HG03520 (cell line): ENCODE data around the gene FGF19.

Source experiments
- ATAC-seq: cut with Tn5 transposase; IDR thresholded peaks from one replicate; pipeline ENCODE4 v1.9.1; 2021; ENCODE audit warnings: mild to moderate bottlenecking, moderate library complexity; ENCODE audit not compliant: unreplicated experiment

Gene FGF19

DNA sequence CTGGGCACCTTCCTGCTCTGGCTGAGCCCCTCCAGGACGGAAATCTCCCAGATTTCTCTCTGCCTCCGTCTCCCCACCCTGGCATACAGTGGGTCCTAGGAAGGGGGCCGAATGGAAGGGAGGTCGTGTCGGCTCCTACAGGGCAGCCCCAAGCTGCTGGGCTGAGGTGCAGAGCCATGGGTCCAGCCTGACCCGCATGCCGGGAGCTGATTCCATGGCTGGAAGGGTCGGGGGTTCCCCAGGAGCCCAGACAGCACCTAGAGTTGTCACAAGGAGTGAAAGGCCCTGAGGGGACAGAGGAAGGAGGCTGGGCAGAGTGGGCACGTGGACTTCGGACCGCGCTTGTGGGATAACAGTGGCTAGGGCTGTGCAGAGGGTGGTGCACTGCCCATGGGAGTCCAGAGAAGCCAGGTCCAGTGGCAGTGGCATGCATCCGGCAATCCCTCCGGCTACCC, 46.3 kb downstream of the FGF19 start:
- ATAC-seq = no peak

DNA sequence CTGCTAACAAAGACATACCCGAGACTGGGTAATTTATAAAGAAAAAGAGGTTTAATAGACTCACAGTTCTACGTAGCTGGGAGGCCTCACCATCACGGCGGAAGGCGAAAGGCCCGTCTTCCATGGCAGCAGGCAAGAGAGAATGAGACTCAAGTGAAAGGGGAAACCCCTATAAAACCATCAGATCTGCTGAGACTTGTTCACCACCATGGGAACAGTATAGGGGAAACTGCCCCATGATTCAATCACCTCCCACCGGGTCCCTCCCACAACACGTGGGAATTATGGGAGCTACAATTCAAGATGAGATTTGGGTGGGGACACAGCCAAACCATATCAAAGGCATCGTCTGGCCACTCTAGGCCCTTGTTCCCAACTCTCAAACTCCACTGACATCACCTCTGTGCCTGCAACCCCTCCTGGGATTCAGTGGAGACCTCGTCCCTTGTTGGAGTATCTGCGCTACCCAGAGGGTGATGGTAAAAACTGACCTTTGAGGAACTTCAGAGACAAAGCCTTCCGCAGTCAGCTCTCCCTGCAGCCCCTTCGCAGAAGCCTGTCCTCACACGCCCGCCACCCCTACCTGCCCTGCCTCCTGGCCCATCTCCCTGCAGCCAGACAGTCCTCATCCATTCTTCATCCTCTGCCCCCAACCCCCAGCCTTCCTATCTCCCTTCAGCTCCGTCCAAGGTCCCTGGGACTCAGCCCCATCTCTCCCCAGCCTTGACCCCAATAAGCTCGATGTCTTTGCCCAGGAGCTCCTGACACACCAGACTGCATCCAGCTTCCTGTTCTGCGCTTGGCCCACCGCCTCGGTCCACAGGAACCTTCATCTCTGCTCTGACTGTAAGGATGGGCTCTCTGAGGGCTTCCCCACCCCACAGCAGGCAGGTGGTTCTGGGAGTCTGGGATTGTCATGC, 47.0 kb downstream of the FGF19 start:
- ATAC-seq = no peak

GRCh38 chr11:69655479-69656428, 48.1 kb downstream of the FGF19 start:
- no peak for ATAC-seq

- ATAC-seq = no peak
Observed at GRCh38 chr11:69654660-69655478, 49.0 kb downstream of the FGF19 start.

DNA sequence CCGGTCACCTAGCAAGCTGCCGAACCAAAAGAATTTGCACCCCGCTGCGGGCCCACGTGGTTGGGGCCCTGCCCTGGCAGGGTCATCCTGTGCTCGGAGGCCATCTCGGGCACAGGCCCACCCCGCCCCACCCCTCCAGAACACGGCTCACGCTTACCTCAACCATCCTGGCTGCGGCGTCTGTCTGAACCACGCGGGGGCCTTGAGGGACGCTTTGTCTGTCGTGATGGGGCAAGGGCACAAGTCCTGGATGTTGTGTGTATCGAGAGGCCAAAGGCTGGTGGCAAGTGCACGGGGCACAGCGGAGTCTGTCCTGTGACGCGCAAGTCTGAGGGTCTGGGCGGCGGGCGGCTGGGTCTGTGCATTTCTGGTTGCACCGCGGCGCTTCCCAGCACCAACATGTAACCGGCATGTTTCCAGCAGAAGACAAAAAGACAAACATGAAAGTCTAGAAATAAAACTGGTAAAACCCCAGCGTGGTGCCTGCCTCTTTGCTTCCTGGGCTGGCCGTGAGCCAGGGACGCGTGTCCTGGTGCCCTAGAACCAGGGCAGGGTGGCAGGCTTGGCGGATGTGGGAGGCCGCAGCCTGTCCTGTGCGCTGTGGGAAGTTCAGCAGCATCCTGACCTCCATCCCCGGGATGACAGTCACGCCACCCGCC, 49.7 kb downstream of the FGF19 start:
- no peak for ATAC-seq

- no peak for ATAC-seq
Observed at GRCh38 chr11:69653406-69653960, 50.3 kb downstream of the FGF19 start.

- ATAC-seq = no peak
Observed at GRCh38 chr11:69652999-69653398, 50.8 kb downstream of the FGF19 start.

DNA sequence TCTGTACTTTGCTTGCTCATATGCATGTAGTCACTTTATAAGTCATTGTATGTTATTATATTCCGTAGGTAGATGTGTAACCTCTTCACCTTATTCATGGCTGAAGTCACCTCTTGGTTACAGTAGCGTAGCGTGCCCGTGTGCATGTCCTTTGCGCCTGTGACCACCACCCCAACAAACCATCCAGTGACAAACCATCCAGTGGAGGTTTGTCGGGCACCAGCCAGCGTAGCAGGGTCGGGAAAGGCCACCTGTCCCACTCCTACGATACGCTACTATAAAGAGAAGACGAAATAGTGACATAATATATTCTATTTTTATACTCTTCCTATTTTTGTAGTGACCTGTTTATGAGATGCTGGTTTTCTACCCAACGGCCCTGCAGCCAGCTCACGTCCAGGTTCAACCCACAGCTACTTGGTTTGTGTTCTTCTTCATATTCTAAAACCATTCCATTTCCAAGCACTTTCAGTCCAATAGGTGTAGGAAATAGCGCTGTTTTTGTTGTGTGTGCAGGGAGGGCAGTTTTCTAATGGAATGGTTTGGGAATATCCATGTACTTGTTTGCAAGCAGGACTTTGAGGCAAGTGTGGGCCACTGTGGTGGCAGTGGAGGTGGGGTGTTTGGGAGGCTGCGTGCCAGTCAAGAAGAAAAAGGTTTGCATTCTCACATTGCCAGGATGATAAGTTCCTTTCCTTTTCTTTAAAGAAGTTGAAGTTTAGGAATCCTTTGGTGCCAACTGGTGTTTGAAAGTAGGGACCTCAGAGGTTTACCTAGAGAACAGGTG, 51.8 kb downstream of the FGF19 start:
- ATAC-seq = no peak

DNA sequence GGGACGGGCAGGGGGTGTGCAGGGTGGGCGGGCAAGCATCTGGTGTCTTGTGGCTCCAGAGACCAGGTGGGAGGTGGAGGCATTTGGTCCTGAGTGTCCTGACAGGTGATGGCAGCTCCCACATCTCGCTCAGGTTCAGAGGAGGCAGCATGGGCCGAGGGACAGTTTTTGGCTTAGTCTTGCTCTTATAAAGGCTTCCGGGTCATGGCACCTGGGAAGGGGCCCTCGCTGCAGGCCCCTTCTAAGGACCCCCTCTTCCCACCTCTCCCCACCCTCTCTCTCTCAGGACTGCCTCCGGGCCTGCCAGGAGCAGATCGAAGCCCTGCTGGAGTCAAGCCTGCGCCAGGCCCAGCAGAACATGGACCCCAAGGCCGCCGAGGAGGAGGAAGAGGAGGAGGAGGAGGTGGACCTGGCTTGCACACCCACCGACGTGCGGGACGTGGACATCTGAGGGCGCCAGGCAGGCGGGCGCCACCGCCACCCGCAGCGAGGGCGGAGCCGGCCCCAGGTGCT, 52.9 kb downstream of the FGF19 start:
- ATAC-seq = no peak

DNA sequence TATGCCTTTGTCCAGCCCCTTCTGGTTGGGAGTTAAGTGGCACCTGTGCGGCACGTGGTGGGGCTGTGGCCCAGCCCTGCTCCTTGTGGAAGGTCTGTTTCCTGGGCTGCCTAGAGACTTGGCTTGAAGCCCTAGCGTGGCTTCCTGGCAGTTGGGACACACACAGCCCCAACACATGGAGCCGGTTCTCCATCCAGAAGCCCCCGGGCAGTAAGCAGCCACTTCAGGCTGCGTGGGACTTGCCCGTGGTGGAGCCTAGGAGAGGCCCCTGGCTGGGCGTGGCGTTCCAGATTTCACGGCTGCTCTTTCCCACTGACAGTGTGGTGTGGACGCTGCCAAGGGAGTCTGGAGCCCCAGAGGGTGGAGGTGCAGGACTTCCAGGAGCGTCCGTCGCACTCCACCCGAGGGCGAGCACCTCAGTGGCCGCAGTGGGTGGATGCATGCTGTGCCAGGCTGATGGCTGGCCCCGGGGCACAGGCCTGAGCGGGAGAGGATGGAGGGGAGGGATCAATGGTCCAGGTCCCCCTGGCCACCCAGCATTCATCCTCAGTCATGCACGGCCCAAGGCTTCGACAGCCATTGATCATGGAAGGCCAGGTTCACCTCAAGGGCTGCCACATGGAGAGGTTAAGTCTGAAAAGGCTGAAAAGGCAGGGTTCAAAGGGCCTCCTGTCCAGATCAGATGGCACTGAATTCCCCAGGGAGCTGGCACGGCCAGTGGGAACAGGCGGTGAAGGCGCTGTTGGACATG, 53.6 kb downstream of the FGF19 start:
- no peak for ATAC-seq

DNA sequence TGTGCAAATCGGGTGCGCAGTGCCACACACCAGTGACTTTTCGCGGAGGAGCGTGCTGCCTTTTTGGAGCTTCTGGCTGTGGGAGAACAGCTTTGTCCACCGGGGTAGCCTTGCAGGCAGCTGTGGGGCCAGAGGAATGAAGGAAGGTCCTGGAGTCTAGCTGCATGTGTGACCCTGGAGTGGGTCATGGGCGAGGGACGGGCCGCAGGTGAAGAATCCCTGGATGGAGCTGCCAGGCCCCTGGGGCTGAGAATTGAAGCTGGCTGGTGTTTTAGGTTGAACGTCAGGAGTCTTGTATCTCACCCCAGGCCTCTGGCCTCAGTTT, 54.3 kb downstream of the FGF19 start:
- no peak for ATAC-seq

- ATAC-seq = no peak
Observed at GRCh38 chr11:69648679-69649575, 54.9 kb downstream of the FGF19 start.
